WTC11 (cell line): Measurements from ENCODE around the gene PDZD2. TPM values are rescaled to one million over a fixed set of nuclear protein-coding genes. Genes with fewer than 3 reads are reported as not detected.

Experiments
- ATAC-seq: fragments of 200-7000 bp; cut with Tn5 transposase; 2 replicates; pipeline ENCODE4 v1.10.0; 2021; ENCODE audit warnings: mild to moderate bottlenecking, moderate library complexity
- CTCF ChIA-PET: fragments of 300-600 bp; sonication (Branson Sonifier 250); formaldehyde crosslinking; loops from one replicate; lab custom pipeline; 2021; ENCODE audit warnings: antibody characterized with exemption; lab: Charles Lee
- POLR2A ChIA-PET: fragments of 350-600 bp; sonication (Branson Sonifier 250); formaldehyde crosslinking; loops from one replicate; lab custom pipeline; 2021; ENCODE audit warnings: antibody characterized with exemption; lab: Charles Lee
- DNase-seq: peaks from one replicate; pipeline ENCODE4 v3.0.0; 2021; ENCODE audit warnings: low spot score
- H3K27ac Mint-ChIP-seq: 2 replicates; pipeline ENCODE4 v1.8.0; 2021; ENCODE audit warnings: mixed read lengths
- H3K27me3 Mint-ChIP-seq: 2 replicates; pipeline ENCODE4 v1.8.0; 2021; ENCODE audit warnings: low read depth, mild to moderate bottlenecking, moderate library complexity, mixed read lengths
- H3K36me3 Mint-ChIP-seq: 2 replicates; pipeline ENCODE4 v1.8.0; 2021; ENCODE audit warnings: mixed read lengths
- H3K4me1 Mint-ChIP-seq: 2 replicates; pipeline ENCODE4 v1.8.0; 2022; ENCODE audit warnings: mixed read lengths
- H3K4me3 Mint-ChIP-seq: 2 replicates; pipeline ENCODE4 v1.8.0; 2021; ENCODE audit warnings: mild to moderate bottlenecking, moderate library complexity, mixed read lengths
- H3K9me3 Mint-ChIP-seq: 2 replicates; pipeline ENCODE4 v1.8.0; 2021; ENCODE audit warnings: mixed read lengths
- AFF4 ChIP-seq: sonication (generic); formaldehyde crosslinking; IDR thresholded peaks from 2 replicates; pipeline ENCODE4 v1.8.1; 2023; ENCODE audit warnings: mild to moderate bottlenecking, missing genetic modification reagents, borderline replicate concordance
- CREB1 ChIP-seq: sonication (generic); formaldehyde crosslinking; IDR thresholded peaks from 2 replicates; pipeline ENCODE4 v1.8.0; 2023; ENCODE audit warnings: mild to moderate bottlenecking, missing genetic modification reagents
- E2F5 ChIP-seq: sonication (generic); formaldehyde crosslinking; IDR thresholded peaks from 2 replicates; pipeline ENCODE4 v1.8.1; 2022; ENCODE audit warnings: mild to moderate bottlenecking, moderate library complexity, missing genetic modification reagents
- ERG ChIP-seq: fragments of 250-450 bp; sonication (Bioruptor Pico); IDR thresholded peaks from 2 replicates; pipeline ENCODE4 v1.8.0; 2021; ENCODE audit warnings: mild to moderate bottlenecking
- ETV6 ChIP-seq: sonication (generic); formaldehyde crosslinking; IDR thresholded peaks from 2 replicates; pipeline ENCODE4 v1.8.1; 2022; ENCODE audit warnings: mild to moderate bottlenecking, missing genetic modification reagents
- GTF2I ChIP-seq: fragments of 250-450 bp; sonication (Bioruptor Pico); conservative IDR thresholded peaks from 2 replicates; pipeline ENCODE4 v1.4.0; 2021; ENCODE audit warnings: mild to moderate bottlenecking
- KAT7 ChIP-seq: sonication (generic); formaldehyde crosslinking; IDR thresholded peaks from 2 replicates; pipeline ENCODE4 v1.8.1; 2023; ENCODE audit warnings: missing genetic modification reagents, mild to moderate bottlenecking, borderline replicate concordance
- NFE2L1 ChIP-seq: sonication (generic); formaldehyde crosslinking; IDR thresholded peaks from 2 replicates; pipeline ENCODE4 v1.8.1; 2023; ENCODE audit warnings: missing genetic modification reagents
- NR3C1 ChIP-seq: sonication (generic); formaldehyde crosslinking; conservative IDR thresholded peaks from 2 replicates; pipeline ENCODE4 v1.8.1; 2023; ENCODE audit warnings: low read depth, mild to moderate bottlenecking, missing genetic modification reagents
- PRDM15 ChIP-seq: sonication (generic); formaldehyde crosslinking; IDR thresholded peaks from 2 replicates; pipeline ENCODE4 v1.8.0; 2022; ENCODE audit warnings: missing genetic modification reagents
- RORB ChIP-seq: fragments of 250-450 bp; sonication (Bioruptor Pico); IDR thresholded peaks from 2 replicates; pipeline ENCODE4 v1.9.0; 2021; ENCODE audit warnings: mild to moderate bottlenecking
- SMAD4 ChIP-seq: sonication (generic); formaldehyde crosslinking; IDR thresholded peaks from 2 replicates; pipeline ENCODE4 v1.8.0; 2022; ENCODE audit warnings: mild to moderate bottlenecking, missing genetic modification reagents
- SOX15 ChIP-seq: fragments of 250-450 bp; sonication (Bioruptor Pico); IDR thresholded peaks from 2 replicates; pipeline ENCODE4 v1.9.0; 2021; ENCODE audit warnings: mild to moderate bottlenecking
- TEAD1 ChIP-seq: sonication (generic); formaldehyde crosslinking; IDR thresholded peaks from 2 replicates; pipeline ENCODE4 v1.8.0; 2022; ENCODE audit warnings: mild to moderate bottlenecking, missing genetic modification reagents
- ZNF232 ChIP-seq: sonication (generic); formaldehyde crosslinking; IDR thresholded peaks from 2 replicates; pipeline ENCODE4 v1.8.0; 2022; ENCODE audit warnings: mild to moderate bottlenecking, missing genetic modification reagents
- ZNF281 ChIP-seq: sonication (generic); formaldehyde crosslinking; IDR thresholded peaks from 2 replicates; pipeline ENCODE4 v1.8.0; 2023; ENCODE audit warnings: mild to moderate bottlenecking, missing genetic modification reagents
- ZNF396 ChIP-seq: fragments of 250-450 bp; sonication (Bioruptor Pico); IDR thresholded peaks from 2 replicates; pipeline ENCODE4 v1.8.0; 2021; ENCODE audit warnings: mild to moderate bottlenecking, moderate library complexity, borderline replicate concordance
- total RNA-seq: library from RNA; stranded (reverse); gene quantifications from 3 replicates; pipeline ENCODE4 v1.2.3, GENCODE V29; 2021

The PDZD2 gene
- total RNA-seq, 1 experiment from 2014 or later, result 11.4 TPM

GRCh38 chr5:31964007-31964360, 325.1 kb downstream of the PDZD2 start (continued):
- TF ChIP-seq PRDM15 (CRISPR knock-in tag), result no peak
- TF ChIP-seq, all 79 proteins: peak for 0

DNA sequence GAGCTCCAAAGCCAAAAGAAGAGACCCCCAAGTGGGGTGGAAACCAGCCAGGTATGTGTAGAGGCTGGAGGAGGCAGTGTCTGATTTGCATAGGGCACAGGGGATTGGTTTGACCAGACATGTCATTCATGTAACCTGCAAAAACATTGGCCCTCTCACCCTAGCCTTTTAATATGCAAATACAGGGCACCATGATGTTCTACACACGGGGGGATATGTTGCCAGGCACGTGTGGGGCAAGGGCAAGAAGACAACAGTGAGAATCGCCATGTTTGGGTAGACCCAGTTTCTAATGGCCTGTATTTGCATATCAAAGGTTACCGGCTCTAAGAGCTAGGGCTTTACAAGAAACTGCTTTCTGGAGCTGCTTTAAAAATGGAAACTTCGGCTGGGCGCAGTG, 326.3 kb downstream of the PDZD2 start:
- H3K9me3 Mint-ChIP-seq, result peaks cover 5% of the 10 kb centered on the region
- no peaks in the 10 kb centered on the region for H3K27me3 Mint-ChIP-seq
- H3K36me3 Mint-ChIP-seq, result no peaks in the 10 kb centered on the region
- peaks cover 43% of the 10 kb centered on the region for H3K4me1 Mint-ChIP-seq
- ChIA-PET CTCF (interaction anchor here (1.0 to 1.3 kb wide), 4 partner anchors 36 to 156 kb away, joined by 3 to 4 read pairs (median 3); no protein-coding TSS in a partner anchor), POLR2A (interaction anchor here (0.7 kb wide), 1 partner anchor 105 kb away, joined by 3 read pairs; no protein-coding TSS in a partner anchor)
- TF ChIP-seq ZNF232 (no peak), AFF4 (CRISPR knock-in tag) (no peak), PRDM15 (CRISPR knock-in tag) (no peak), TEAD1 (CRISPR knock-in tag) (no peak), ETV6 (CRISPR knock-in tag) (peak; percentile 63; the same call in 1 of the 2 replicates), E2F5 (CRISPR knock-in tag) (no peak), ZNF396 (0 out of 2 replicates have a peak, but pooled peaks have one; percentile 11)
- H3K27ac Mint-ChIP-seq, result peak overlapping the region; percentile 66
- peak; percentile 17 for DNase-seq
- ATAC-seq, result peak; percentile 79
- H3K4me3 Mint-ChIP-seq, result peak overlapping the region; percentile 26; the same call in 1 of the 2 replicates

DNA sequence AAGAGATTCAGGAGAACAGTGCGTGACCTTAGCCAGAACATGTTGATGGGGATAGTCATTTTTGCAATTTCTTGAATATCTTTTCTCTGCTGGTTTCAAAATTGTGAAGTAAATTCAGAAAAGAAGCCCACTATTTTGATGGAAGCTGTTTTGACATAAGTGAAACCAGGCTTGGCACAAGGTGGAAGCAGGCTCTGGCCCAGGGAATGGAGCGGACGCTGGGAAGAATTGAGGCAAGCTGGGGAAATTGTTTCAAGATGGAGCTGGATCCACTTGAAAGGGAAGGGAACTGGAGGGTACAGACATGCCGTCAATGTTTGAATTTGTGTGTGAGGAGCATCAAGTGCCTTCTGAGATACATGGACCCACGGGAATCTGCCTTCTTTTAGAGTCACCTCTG, 328.0 kb downstream of the PDZD2 start:
- Mint-ChIP-seq H3K27me3 (no peaks in the 10 kb centered on the region), H3K9me3 (peaks cover 5% of the 10 kb centered on the region), H3K36me3 (no peaks in the 10 kb centered on the region), H3K4me3 (no peak overlapping the region), H3K4me1 (peaks cover 48% of the 10 kb centered on the region), H3K27ac (no peak overlapping the region)
- ChIA-PET POLR2A (no interaction called here), CTCF (no interaction called here)
- DNase-seq (no peak), ATAC-seq (no peak)
- TF ChIP-seq ERG (CRISPR knock-in tag), result no peak
- no peak for TF ChIP-seq CREB1
- no peak for TF ChIP-seq RORB (CRISPR knock-in tag)
- no peak for TF ChIP-seq SMAD4 (CRISPR knock-in tag)
- TF ChIP-seq KAT7 (CRISPR knock-in tag), result no peak
- no peak for TF ChIP-seq GTF2I (CRISPR knock-in tag)
- TF ChIP-seq SOX15 (CRISPR knock-in tag), result no peak
- no peak for TF ChIP-seq ZNF281 (CRISPR knock-in tag)
- no peak for TF ChIP-seq NR3C1
- no peak for TF ChIP-seq NFE2L1 (CRISPR knock-in tag)
